NCI-H446 (cell line): Measurements from ENCODE around the gene PRKCI.
A peak's percentile ranks its signal among the peaks of the same experiment; 100 is the strongest.
"Not testable (repeated sequence)": the region's sequence is repeated elsewhere in the genome, so short reads cannot be mapped to it uniquely, and the experiment has no call there.

Source experiments
- DNase-seq, 2 experiments: peaks; one replicate each; lab custom pipeline; 2025; lab: John Stamatoyannopoulos, UW

The PRKCI gene

DNA sequence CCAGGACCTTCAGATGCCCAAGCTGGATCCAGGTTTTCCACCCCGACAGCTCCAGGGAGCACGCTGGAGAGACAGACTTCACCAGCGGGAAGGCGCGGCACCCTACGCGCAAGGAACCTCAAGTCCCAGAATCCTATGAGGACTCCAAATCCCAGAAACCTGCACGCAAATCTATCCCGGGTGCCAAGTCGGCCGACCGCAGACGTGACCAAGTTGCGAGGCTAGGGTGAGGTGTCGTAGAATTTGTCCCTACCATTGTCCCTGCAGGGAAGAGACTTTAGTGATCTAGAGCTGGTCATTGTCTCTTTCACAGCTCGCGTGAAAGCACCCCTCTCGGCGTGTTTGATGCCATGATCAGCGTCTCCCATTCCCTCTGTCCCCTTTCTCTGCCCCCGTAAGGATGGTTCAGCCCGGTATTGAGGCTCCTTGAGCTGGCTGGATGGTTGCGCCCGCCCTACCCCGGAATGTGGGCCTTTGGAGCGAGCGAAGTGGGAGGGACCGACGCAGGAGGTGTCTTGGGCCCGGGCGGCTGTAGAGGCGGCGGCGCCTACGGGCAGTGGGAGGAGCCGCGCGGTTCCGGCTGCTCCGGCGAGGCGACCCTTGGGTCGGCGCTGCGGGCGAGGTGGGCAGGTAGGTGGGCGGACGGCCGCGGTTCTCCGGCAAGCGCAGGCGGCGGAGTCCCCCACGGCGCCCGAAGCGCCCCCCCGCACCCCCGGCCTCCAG lies at the start of gene PRKCI:
TSS of gene PRKCI (plus strand) at position 501 of the 723 bp plus-strand sequence. CDS start 246 bp downstream, outside the sequence.
- DNase-seq = peak; percentile 97 to 98

DNA sequence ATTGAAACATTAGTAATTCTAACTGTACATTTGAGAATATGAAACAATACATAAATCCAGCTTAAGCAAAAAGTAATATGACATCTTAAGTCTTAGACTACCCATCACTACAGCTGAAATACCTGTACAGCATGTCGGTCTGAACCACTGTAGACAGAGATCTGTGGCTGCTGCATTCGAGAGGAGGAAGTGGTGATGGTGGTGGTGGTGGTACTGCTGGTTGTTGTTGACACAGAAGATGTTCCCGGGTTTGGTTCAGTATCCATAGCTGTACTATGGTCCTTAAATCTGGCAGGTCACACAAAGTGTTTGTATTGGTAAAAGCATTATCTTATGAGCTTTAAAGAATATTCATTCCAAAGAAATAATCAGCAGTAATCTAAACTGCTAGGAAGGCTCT lies 43.6 kb upstream of the PRKCI start:
- DNase-seq = no peak

DNA sequence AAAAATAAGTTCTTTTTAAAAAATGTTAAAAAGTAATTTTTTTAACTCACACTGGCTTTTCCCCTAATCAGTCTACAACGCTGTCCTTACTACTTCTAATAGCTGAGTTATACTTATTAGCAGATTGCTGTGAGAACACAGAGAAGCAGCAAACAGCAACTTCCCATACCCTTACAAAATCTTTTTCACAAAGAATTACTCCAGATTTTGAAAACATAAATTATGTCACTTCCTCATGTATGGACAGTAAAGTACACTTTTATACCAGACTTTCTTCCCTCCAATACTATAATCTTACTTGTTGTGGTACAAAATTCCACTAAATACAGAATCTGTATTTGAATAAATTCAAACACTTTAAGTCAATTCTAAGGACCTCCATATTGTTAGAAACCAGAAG lies 42.8 kb upstream of the PRKCI start:
- no peak for DNase-seq

DNA sequence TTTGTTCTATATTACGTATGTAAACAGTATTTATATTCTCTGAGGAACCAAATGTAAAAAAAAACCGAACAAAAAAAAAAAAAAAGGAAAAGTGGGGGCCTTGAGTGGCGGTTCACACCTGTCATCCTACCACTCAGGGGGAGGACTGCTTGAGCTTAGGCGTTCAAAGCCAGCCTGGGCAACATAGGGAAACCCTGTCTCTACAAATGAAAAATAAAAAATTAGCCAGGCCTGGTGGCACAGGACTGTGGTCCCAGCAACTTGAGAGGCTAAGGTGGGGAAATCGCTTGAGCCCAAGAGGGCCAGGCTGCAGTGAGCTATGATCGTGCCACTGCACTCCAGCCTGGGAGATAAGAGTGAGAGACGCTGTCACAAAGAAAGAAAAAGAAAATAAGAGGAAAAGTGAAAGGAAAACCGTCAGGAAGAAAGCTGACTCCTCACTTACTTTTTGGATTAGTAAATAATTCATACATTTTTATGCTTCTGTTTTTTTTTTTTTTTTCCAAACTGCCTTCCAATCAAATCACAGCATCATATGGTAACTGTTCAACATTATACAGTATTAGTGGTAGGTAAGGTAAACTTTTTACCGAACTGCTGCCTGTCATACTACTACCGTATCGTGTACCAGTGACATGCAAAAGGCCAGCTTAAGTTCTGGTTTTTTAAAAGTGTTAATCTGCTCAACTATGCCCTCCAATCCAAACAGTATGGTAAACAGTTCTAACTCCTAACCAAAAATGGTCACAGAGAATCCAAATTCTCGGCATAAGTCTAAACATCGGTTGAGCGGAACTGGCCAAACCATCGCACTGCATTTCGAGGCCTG lies 41.9 kb upstream of the PRKCI start:
- no peak for DNase-seq

DNA sequence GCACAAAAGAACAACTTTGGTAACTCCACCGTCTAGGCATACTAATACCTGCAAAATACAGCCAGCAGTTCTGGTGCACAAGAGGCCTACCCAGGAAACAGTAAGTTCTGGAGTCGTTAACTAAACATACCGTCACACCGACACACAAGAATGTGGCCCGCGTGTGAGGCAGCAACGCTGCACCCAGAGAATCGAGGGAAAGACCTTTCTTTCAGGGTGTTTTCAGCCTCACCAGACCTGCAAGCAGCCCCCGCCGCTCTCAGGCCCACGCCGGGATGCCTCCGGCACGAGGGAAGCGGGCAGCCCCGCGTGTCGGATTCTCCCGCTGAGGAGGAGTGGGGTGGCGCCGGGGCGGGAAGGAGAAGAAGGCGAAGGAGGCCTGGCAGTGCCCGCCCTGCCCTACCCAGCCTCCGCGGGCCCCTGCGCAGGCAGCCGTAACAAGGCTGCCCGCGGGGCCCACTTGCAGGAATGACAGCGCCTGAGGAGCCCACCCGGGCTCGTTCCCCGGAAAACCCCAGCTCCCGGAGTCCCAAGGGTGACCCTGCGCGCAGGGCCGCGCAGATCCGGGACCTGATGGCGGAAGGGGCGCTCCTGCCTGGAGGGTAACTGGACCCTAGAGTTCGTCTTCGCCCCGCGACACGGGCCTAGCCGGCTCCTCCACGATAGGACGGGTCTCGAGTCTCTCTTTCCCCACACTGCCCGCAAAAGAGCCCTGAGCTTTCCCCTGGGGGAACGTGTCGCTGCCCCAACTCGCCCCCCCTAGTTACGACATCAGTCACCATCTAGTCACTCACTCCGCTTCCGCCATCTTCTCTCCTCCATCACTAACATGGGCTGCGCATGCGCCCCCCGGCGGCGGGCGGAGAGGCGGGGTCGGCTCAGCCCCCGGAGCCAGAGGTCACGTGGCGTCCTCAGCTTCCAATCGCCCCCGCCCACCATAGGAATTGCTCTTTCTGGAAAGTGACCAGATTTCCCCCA lies 41.0 kb upstream of the PRKCI start, which contains the start of gene PHC3:
TSS of gene PHC3 (minus strand) at position 826 of the 978 bp plus-strand sequence. CDS start at position 808, 18 bp downstream.
- DNase-seq = peak; percentile 87 to 94

DNA sequence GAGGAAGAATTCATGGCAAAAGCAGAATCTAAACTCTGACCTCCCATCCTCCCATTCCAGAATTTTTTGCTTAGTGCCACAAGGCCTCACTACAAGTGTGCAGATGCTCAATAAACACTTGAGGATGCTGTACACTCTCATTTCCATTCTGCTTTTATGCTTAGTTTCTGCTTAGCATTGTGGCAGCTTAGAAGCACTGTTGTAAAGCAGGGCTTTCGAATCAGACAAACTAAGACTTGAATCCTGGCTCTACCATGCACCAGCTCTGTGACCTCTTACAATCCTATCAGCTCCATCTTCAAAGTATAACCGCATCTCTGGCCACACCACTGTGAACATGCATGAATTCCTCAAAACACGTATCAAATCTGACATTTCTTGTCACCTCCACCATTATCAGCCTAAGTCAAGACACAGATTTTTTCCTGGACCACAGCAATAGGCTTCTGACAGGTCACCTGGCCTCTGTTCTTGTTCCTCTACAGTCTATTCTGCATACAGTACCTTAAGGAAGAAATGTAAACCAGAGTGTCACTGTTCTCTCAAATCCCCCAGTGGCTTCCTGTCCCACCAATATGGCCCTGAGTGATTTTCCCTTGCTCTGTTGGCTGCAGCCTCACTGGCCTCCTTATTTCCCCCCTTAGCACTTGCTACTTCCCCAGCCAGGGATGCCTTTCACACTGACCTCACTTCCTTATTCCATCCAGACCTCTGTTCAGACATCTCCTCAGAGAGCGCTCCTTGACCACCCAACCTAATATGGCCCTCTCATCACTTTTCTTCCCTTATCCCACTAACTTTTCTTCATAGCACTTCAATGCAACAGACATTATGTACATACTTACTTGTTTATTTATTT lies 32.6 kb upstream of the PRKCI start:
- DNase-seq = no peak

DNA sequence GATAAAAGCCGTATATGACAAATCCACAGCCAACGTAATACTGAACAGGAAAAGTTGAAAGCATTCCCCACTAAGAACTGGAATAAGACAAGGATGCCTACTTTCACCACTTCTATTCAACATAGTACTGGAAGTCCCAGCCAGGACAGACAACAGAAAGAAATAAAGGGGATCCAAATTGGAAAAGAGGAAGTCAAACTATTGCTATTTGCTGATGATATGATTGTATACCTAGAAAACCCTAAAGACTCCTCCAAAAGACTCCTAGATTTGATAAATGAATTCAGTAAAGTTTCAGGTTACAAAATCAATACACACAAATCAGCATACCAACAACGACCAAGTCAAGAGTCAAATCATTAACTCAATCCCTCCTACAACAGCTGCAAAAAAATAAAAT lies 26.5 kb upstream of the PRKCI start:
- DNase-seq = not testable (repeated sequence)

DNA sequence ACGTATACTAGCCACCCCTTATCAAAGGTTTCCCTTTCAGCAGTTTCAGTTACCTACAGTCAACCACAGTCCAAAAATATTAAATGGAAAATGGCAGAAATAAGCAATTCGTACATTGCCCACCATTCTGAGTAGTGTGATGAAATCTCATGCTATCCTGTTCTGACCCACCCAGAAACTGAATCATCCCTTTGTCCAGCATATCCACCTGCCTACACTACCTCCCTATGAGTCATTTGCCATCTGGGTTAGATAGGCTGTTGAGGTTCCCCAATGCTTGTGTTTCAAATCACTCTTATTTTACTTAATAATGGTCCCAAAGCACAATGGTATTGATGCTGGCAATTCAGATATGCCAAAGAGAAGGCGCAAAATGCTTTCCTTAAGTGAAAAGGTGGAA lies 25.4 kb upstream of the PRKCI start:
- DNase-seq = no peak

DNA sequence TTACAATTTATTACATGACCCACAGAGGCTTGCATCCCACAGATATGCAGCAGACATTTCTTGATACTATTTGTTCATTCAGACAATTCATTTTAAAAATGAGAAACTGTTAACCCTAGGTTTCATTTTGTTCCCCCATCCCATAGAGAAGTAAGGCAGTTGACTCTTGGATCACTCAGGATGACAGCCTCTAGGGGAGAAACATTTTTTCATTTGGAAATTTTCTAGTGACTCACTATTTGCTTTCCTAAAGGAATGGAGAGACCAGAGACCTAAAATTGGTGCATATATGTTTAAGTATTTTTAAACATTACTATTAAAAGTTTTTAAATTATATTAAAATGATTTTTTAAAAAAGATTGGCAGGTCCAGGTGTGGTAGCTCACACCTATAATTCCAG lies 21.2 kb upstream of the PRKCI start:
- DNase-seq = no peak

DNA sequence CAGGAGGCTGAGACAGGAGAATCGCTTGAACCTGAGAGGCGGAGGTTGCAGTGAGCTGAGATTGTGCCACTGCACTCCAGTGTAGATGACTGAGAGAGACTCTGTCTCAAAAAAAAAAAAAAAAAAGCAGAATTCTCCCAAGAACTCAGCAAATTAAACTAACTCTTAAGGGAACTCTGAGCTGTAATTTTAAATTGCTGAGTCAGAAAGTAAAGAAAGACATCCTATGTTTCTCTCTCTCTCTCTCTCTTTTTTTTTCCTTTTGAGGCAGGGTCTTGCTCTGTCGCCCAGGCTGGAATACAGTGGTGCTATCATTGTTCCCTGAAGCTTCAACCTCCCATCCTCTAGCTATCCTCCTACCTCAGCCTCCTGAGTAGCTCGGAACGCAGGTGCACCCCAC lies 20.7 kb upstream of the PRKCI start:
- no peak for DNase-seq

DNA sequence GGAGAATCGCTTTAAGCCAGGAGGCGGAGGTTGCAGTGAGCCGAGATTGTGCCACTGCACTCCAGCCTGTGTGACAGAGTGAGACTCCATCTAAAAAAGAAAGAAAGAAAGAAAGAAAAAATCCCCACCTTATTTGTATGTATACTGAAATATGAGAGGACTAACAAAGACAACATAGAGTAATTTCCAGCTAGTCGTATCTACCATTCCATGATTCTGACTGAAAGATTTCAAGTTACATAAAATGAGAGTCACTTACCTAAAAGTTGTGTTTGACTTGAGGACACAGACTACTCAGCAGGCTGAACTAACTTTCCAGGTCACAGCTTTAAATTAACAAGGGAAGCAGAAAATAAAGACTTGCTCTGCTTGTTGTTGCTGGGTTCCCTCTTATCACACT lies 18.8 kb upstream of the PRKCI start:
- no peak for DNase-seq

DNA sequence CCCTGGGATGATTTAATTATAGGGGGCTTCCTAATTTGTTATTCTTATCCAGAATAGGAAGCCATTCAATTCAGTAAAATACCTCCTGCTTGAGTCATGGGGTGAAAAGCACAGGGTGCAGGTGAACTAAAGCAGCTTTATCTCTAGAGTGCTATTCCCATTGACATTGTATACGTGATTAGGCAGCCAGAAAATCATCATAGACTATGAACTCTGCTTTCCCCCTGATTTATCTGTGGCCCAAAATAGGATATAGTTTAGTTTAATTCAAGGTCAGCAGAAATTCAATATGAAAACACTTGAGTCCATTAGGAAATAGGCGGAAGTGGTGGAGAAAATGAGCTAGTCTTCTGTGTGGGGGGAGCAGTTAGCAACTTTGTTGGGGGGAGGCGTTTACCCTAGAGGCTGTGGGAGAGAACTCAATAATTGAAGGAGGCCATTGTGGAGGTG lies 18.2 kb upstream of the PRKCI start:
- no peak for DNase-seq

DNA sequence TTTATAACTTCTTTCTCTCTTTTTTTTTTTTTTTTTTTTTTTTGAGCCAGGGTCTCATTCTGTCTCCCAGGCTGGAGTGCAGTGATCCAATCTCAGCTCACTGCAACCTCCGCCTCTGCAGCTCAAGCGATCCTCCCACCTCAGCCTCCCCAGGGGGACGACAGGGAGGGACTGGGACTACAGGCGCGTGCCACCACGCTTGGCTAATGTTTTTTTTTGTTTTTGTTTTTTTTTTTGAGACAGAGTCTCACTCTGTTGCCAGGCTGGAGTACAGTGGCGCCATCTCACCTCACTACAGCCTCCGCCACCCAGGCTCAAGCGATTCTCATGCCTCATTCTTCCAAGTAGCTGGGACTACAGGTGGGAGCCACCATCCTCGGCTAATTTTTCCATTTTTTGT lies 17.7 kb upstream of the PRKCI start:
- no peak for DNase-seq

DNA sequence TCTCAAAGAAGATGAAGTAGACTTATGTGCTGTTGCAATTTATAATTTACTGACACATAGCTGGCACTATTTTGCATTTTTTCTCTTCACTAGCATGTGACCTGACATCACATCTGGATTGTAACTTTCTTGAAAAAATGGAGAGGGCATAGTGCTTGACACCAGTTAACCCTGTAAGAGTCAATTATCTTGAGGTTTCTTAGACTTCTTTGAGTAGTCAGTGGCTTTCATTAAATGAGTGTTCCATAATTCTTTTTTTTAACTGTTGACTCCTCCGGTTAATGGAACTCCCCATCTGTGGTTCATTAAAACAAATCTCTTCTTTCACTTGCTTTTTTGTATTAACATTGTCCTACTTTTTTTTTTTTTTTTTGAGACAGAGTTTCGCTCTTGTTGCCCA lies 16.9 kb upstream of the PRKCI start:
- no peak for DNase-seq

DNA sequence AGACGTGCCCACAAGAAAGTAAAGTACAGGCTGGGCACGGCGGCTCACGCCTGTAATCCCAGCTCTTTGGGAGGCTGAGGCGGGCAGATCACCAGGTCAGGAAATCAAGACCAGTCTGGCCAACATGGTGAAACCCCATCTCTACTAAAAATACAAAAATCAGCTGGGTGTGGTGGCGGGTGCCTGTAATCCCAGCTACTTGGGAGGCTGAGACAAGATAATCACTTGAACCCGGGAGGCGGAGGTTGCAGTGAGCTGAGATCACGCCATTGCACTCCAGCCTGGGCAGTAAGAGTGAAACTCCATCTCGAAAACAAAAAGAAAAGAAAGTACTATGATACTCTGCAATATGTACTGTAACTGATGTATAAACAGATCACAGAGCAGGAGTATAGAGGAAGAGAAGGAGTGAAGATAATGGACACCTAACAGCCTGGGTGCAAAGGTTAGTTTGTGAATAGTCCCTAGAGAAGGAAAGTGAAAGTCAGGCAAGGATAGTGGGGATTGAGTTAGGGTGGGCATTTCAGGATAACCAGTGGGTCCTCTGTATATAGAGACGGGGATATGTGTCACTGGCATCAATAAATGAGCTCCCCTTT lies 16.0 kb upstream of the PRKCI start:
- DNase-seq = not testable (repeated sequence)

DNA sequence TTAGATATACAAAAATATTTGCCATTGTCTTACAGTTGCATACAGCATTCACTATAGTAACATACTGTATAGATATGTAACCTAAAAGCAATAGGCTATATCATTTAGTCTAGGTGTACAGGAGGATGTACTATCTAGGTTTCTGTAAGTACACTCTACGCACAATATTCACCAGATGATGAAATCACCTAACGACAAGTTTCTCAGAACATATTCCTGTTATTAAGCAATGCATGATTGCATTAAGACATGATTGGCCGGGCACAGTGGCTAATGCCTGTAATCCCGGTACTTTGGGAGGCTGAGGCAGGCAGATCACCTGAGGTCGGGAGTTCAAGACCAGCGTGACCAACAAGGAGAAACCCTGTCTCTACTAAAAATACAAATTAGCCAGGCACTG lies 14.5 kb upstream of the PRKCI start:
- DNase-seq = no peak

DNA sequence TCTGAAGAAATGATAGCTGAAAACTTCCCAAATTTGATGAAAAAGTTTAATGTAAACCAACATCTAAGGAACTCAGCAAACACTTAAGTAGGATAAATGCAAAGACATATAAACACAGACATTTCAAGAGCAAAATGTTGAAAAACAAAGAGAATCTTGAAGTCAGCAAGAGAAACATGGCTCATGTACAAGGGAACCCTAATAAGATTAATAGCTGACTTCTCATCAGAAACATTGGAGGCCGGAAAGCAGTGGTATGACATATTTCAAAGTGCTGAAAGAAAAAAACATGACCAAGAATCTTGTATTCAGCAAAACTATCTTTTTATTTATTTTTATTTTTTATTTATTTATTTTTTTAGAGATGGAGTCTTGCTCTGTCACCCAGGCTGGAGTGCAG lies 10.6 kb upstream of the PRKCI start:
- DNase-seq = no peak

DNA sequence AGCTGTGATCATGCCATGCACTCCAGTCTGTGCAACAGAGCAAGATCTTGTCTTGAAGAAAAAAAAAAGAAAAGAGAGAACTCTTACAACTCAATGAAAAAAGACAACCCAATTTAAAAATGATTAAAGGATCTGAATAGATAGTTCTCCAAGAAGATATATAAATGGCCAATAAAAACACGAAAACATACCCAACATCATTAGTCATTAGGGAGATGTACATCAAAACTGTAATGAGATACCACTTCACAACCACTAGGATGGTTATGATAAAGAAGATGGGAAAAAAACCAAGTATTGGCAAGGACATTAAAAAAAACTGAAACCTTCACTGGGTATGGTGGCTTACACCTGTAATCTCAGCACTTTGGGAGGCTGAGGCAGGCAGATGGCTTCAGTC lies 2.4 kb upstream of the PRKCI start:
- no peak for DNase-seq

DNA sequence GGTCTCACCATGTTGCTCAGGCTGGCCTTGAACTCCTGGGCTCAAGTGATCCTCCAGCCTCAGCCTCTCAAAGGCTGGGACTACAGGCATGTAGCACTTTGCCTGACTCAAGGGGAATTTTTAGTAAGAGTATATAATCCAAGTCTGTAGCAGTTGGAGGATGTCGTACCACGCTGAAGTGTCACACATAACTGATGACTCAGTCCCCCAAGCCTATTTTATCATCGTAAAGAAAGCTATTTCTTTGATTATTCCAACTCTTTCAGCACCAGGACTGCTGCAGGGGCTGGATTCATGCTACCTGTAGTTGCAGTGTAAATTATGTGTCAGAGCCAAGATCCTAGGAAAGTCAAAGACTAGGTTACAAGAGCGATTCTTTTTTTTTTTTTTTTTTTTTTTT lies 1.4 kb upstream of the PRKCI start:
- no peak for DNase-seq

DNA sequence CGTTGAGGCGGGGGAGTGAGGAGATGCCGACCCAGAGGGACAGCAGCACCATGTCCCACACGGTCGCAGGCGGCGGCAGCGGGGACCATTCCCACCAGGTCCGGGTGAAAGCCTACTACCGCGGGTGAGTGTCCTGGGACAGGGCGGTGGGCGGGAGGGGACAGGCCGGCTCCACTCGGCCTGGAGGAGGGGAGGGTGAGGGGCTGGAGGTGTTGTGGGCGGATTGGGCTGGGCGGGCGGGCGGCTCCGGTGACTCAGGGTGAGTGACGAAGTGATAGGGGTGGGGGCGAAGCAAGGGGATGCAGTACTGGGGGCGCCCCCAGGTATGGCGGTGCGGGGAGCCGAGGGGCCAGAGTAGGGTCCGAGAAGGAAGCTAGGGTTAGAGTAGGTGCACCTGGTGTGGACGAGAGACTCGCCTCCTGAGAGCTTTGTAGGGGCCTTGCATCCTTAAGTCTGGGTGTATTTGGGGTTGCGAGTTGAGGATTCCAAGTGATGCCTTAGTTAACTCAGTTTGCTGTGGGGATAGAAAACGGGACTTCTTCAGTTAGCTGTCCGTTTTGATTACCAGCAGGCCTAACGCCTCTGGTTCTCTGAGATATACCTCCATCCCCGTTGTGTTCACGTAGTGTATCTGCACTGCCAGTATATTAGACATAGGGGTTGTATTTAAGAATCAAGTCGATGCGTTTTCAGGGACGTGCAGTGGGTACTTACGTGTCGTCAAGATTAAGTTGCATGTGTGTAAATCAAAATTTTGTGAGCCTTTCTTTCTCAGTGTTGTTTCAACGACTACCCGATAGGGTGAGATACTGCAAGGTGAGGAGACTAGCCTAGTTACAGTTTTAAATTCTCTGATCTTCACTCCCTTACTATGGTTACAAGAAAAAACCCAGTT lies 670 bp downstream of the PRKCI start:
- no peak for DNase-seq
